SIG-M5 treated with dmso at 0.1 percent for 504 hours (cell line): ENCODE data around the gene ANKRD33B.
A peak's percentile ranks its signal among the peaks of the same experiment; 100 is the strongest.
"Not testable (repeated sequence)": the region's sequence is repeated elsewhere in the genome, so short reads cannot be mapped to it uniquely, and the experiment has no call there.

Experiments used
- DNase-seq: peaks from one replicate; lab custom pipeline; 2025; ENCODE audit not compliant: unreplicated experiment; lab: John Stamatoyannopoulos, UW

Gene ANKRD33B

GRCh38 chr5:10563945-10564837 lies at the start of gene ANKRD33B:
ANKRD33B (plus strand) TSS chr5:10564070; CDS start chr5:10564468, 398 bp downstream.
- DNase-seq: peak; percentile 87

DNA sequence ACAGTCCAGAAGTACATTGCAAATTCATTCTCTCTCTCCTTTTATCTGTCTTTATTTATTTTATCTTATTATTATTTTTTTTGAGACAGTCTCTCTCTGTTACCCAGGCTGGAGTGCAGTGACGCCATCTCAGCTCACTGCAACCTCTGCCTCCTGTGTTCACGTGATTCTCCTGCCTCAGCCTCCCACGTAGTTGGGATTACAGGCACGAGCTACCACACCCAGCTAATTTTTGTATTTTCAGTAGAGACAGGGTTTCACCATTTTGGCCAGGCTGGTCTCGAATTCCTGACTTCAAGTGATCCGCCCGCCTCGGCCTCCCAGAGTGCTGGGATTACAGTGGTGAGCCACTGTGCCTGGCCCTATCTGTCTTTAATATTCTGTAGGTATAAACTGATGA lies 49.3 kb upstream of the ANKRD33B start:
- DNase-seq: not testable (repeated sequence)

DNA sequence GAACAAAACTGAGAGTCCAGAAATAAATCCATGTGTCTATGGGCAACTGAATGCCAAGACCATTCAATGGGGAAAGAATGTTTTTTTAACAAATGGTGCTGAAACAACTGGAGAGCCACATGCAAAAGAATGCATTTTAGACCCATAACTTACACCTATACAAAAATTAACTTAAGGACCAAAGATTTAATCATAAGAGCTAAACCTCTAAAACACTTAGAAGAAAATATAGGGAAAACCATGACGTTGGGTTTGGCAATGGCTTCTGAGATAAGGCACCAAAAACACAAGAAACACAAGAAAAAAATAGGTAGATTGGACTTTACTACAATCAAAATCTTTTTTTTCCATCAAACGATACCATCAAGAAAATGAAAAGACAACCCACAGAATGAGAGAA lies 48.4 kb upstream of the ANKRD33B start:
- no peak for DNase-seq

GRCh38 chr5:10518347-10518746 lies 45.5 kb upstream of the ANKRD33B start:
- no peak for DNase-seq

DNA sequence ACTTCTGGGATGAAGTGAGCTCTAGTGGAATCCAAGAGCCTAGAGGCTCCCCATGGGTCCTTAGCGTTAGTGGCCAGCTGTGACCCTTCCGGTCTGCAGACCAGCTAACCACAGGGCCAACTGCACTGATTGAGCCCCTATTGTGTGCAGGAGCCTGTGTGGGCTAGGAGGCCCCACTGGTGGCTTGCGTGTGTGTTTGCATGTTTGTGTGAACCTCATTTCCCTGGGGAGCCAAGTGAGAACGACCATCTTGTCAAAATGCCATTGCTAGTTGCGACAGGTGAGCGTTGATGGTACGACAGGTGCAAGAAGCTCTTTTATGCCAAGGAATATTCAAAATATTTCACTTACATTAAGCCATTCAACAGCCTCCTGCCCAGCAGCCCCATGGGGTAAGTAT lies 44.1 kb upstream of the ANKRD33B start:
- no peak for DNase-seq

DNA sequence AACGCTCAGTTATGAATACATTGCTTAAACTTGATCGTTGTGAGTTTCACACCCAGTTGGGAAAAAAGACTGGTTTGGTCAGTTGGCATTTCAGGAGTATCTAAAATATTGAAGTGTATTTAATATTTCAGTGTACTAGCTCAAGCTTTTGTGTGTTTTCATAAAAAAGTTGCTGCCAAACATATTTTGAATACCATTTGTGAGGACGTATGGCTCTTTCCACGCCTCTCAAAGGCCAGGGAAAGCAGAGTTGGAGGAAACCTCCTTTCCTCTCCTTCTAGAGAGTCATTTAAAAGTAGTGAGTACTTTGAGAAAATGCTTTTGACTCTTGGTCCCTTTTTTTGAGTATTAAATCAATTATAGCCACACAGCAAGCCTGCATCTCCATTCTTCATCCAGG lies 43.2 kb upstream of the ANKRD33B start:
- no peak for DNase-seq

GRCh38 chr5:10521466-10522223 lies 42.2 kb upstream of the ANKRD33B start:
- DNase-seq: no peak

- no peak for DNase-seq
Measured at GRCh38 chr5:10522224-10522611, 41.7 kb upstream of the ANKRD33B start.

- DNase-seq: no peak
Measured at GRCh38 chr5:10524376-10525123, 39.3 kb upstream of the ANKRD33B start.

DNA sequence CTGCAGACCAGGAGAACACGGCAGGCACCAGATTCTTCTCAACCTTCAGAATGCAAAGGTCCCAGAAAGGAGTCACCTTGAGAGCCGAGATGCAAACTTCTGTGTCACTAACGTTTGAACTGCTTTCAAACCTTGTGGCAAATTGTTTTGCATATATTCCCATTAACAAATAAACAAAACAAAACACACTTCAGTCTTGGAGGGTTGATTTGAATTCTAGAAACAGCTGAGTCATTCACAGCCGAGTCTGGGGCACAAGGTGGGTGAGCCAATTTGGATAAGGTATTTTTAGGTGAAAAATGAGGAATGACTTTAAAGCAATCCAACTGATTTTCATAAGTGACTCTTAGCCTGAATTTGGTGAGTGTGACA lies 38.8 kb upstream of the ANKRD33B start:
- DNase-seq: no peak

GRCh38 chr5:10527281-10527950 lies 36.5 kb upstream of the ANKRD33B start:
- no peak for DNase-seq

- peak; percentile 11 for DNase-seq
Measured at GRCh38 chr5:10528056-10528816, 35.6 kb upstream of the ANKRD33B start.

DNA sequence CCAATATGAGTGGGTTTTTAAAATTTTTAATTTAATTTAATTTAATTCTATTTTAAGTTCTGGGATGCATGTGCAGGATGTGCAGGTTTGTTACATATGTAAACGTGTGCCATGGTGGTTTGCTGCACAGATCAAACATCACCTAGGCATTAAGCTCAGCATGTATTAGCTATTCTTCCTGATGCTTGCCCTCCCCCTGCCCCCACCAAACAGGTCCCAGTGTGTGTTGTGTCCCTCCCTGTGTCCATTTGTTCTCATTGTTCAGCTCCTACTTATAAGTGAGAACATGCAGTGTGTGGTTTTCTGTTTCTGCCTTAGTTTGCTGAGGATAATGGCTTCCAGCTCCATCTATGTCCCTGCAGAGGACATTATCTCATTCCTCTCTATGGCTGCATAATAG lies 35.0 kb upstream of the ANKRD33B start:
- no peak for DNase-seq

GRCh38 chr5:10530601-10531320 lies 33.1 kb upstream of the ANKRD33B start:
- no peak for DNase-seq

DNA sequence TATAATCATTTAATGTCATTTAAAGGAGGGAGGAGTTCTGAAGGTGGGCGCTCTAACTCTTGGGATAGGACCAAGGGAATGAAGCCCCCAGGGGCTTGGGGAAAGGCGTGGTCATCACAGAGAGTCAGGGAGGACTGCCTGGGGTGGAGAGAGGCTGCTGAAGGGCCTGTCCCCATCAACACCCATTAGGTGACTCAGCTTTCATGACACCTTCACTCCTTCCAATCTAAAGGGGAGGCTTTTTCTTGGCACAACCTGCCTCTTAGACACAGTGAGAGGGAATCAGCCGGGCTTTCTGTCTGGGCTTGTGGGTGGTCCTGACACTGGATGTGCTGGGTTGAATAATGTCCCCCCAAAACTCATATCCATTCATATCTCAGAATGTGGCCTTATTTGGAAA lies 31.4 kb upstream of the ANKRD33B start:
- no peak for DNase-seq

DNA sequence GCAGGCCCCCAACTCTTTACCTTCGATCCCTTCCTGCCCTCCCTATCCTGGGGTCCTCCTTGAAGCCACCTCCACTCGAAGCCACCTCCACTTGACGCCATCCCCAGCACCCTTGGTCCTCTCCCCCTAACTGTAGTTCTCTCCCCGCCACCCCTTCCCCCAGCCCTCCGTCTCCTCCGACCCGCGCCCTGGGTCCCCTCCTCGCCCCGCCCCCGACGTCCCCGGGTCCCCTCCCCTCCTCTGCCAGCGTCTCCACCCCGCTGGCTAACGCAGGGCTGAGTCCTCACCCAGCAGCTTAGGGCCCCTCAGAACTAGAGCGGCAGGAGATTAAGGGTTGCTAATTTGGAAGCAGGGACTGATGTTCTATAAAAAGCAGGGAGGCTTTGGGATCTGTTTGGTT lies 30.6 kb upstream of the ANKRD33B start:
- no peak for DNase-seq

- DNase-seq: no peak
Measured at GRCh38 chr5:10534561-10535530, 29.0 kb upstream of the ANKRD33B start.

DNA sequence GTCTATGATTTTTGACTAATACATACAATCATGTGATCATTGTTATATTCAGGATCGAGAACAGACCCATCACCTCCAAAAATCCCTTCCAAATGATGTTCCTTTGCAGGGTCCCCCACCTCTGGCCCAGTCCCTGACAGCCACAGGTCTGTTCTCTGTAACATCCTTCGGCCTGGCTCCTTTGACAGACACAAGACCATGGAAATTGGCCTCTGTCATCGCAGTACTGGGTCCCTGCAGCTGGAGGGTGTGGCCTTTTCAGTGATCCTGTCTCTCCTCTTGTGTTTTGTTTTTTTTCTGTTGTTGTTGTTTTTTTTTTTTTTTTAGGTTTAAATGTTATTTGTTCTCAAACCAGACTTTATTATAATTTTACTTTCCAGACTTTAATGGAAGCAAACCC lies 27.4 kb upstream of the ANKRD33B start:
- DNase-seq: no peak
